ENCODE data around the gene HLA-A. TPM values are rescaled to one million over a fixed set of nuclear protein-coding genes. Genes with fewer than 3 reads are reported as not detected.
A peak's percentile ranks its signal among the peaks of the same experiment; 100 is the strongest.

HLA-A gene
- total RNA-seq, 3 donors from 2014 or later (not counting 1 experiment from before 2014, with no cell fraction given) = 2,088 to 2,855 (median 2,731) TPM

DNA sequence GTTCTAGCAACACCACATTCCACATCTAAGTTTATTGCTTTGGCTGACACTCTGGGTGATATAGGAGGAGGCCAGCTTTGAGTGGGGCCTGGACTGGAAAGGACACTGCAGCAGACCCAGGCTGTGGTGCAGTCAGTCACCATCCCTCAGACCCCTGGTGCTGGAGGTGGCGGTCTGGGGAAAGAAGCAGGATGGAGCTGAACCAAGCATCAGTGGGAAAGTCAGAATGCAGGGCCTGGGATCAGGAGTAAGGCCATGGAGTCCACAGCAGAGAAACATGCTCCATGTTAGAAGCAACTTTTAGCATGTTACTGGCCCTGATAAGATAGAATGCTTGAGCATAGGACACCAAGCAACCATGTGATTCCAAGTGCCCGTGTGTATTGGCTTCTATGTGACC is 5.9 kb downstream of the HLA-A start:
- H3K36me3 Mint-ChIP-seq = peaks cover 34% of the 10 kb centered on the region
- no peak for TF ChIP-seq CTCF (IDR thresholded peaks at IDR 0.05)
- Histone ChIP-seq H3K9me3 (ENCODE audit: control insufficient read depth, insufficient read depth, low read length) (no peaks in the 10 kb centered on the region), H3K27me3 (ENCODE audit: control insufficient read depth, insufficient read depth, low read length) (no peaks in the 10 kb centered on the region), H3K4me1 (ENCODE audit: control insufficient read depth, insufficient read depth, low read length) (peaks cover 38% of the 10 kb centered on the region), H3K27ac (ENCODE audit: low read length) (no peak overlapping the region), H3K36me3 (ENCODE audit: control insufficient read depth, insufficient read depth, low read length) (peaks cover 46% of the 10 kb centered on the region), H3K4me3 (ENCODE audit: low read length) (no peak overlapping the region)
- peaks cover 75 to 78% of the 10 kb centered on the region in 2 donors for H3K4me1 Mint-ChIP-seq
- H3K27ac Mint-ChIP-seq = peak overlapping the region; percentile 89 to 100
- H3K4me3 Mint-ChIP-seq = peak overlapping the region; percentile 99
- no peaks in the 10 kb centered on the region for H3K9me3 Mint-ChIP-seq
- H3K27me3 Mint-ChIP-seq (ENCODE audit: low read depth in 2 of 2) = no peaks in the 10 kb centered on the region
- intact Hi-C loops (cut with micrococcal nuclease) = loop anchor here (1.0 to 10.0 kb wide), 2 partner anchors 56 to 223 kb away; partner anchors contain the start of gene HLA-F
- 57% methylated on average over 2 of the region's 2 CpGs for WGBS (ENCODE audit: insufficient coverage)
- DNase-seq (no peak), ATAC-seq (peak; percentile 4 to 13 (median 5))

- Mint-ChIP-seq H3K4me1 (peaks cover 62 to 66% of the 10 kb centered on the region in 2 donors), H3K4me3 (peak overlapping the region; percentile 70), H3K27ac (peak overlapping the region; percentile 89 to 100), H3K36me3 (peaks cover 26% of the 10 kb centered on the region), H3K9me3 (no peaks in the 10 kb centered on the region), H3K27me3 (ENCODE audit: low read depth in 2 of 2) (no peaks in the 10 kb centered on the region)
- Histone ChIP-seq H3K9me3 (ENCODE audit: control insufficient read depth, insufficient read depth, low read length) (no peaks in the 10 kb centered on the region), H3K4me1 (ENCODE audit: control insufficient read depth, insufficient read depth, low read length) (peaks cover 27% of the 10 kb centered on the region), H3K4me3 (ENCODE audit: low read length) (no peak overlapping the region), H3K27me3 (ENCODE audit: control insufficient read depth, insufficient read depth, low read length) (no peaks in the 10 kb centered on the region), H3K27ac (ENCODE audit: low read length) (no peak overlapping the region), H3K36me3 (ENCODE audit: control insufficient read depth, insufficient read depth, low read length) (peaks cover 36% of the 10 kb centered on the region)
- DNase-seq (peak in 1 of 2 donors; percentile 29), ATAC-seq (peak in 1 of 3 donors; percentile 8)
- 77% methylated on average over 7 of the region's 7 CpGs for WGBS (ENCODE audit: insufficient coverage)
- TF ChIP-seq CTCF (IDR thresholded peaks at IDR 0.05) = no peak
- intact Hi-C loops (cut with micrococcal nuclease) = loop anchor here (10.0 kb wide), 1 partner anchor 225 kb away; the partner anchor contains the start of gene HLA-F
These were observed 7.6 kb downstream of the HLA-A start for GRCh38 chr6:29949934-29950333.

DNA sequence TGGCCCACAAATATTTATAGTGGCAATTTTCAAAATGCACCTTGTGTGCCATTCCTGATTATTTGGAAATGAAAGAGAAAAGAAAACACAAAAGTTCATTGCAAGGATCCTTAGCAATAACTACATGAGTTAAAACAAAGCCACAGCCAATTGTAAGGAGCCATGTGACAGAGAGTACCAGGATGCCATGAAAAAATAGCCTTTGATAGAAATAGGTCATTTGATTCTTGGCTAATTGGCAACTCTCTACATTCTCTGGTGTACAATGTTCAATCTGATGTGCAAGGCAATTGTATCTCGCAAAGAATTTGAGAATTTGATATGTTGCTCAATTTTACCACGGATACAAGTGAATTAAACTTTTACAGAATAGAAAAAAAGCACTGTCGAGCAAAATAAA is 9.6 kb downstream of the HLA-A start:
- WGBS (ENCODE audit: insufficient coverage) = no CpG with 5 or more reads among the region's 3 CpGs
- no peak overlapping the region for H3K27ac ChIP-seq (ENCODE audit: low read length)
- peaks cover 11% of the 10 kb centered on the region for H3K4me1 ChIP-seq (ENCODE audit: control insufficient read depth, insufficient read depth, low read length)
- H3K4me3 ChIP-seq (ENCODE audit: low read length) = no peak overlapping the region
- Mint-ChIP-seq H3K27me3 (ENCODE audit: low read depth in 2 of 2) (no peaks in the 10 kb centered on the region), H3K4me3 (peak overlapping the region; percentile 28), H3K4me1 (peaks cover 47% of the 10 kb centered on the region in 2 donors), H3K9me3 (no peaks in the 10 kb centered on the region), H3K36me3 (peaks cover 9% of the 10 kb centered on the region), H3K27ac (peak overlapping the region in 1 of 2 donors; percentile 21)
- ATAC-seq (no peak), DNase-seq (no peak)
- H3K9me3 ChIP-seq (ENCODE audit: control insufficient read depth, insufficient read depth, low read length) = no peaks in the 10 kb centered on the region
- H3K36me3 ChIP-seq (ENCODE audit: control insufficient read depth, insufficient read depth, low read length) = peaks cover 22% of the 10 kb centered on the region
- no peaks in the 10 kb centered on the region for H3K27me3 ChIP-seq (ENCODE audit: control insufficient read depth, insufficient read depth, low read length)
- intact Hi-C loops (cut with micrococcal nuclease) = no loop called here
- no peak for TF ChIP-seq CTCF (IDR thresholded peaks at IDR 0.05)

DNA sequence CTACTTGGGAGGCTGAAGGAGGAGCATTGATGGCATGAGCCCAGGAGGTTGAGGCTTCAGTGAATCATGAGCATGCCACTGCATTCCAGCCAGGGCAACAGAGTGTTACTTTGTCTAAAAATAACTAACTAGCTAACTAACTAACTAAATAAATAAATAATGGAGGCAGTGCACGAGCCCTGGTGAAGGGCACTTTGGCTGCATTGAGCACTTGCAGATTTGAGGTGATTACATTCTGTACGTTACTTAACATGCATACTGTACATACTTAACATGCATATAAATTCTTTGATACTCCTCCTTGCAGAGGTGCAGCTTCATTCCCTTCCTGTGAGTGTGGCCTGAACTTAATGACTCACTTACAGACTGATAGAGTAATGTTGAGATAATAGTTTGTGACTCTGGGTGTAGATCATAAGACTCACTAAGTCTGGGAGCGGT is 10.7 kb downstream of the HLA-A start:
- H3K27me3 ChIP-seq (ENCODE audit: control insufficient read depth, insufficient read depth, low read length) = no peaks in the 10 kb centered on the region
- H3K27ac Mint-ChIP-seq = no peak overlapping the region
- ATAC-seq (no peak), DNase-seq (no peak)
- WGBS (ENCODE audit: insufficient coverage) = 76% methylated on average over 3 of the region's 3 CpGs
- H3K27me3 Mint-ChIP-seq (ENCODE audit: low read depth in 2 of 2) = no peaks in the 10 kb centered on the region
- H3K4me1 ChIP-seq (ENCODE audit: control insufficient read depth, insufficient read depth, low read length) = peaks cover 3% of the 10 kb centered on the region
- no peak overlapping the region for H3K4me3 Mint-ChIP-seq
- H3K36me3 Mint-ChIP-seq = peaks cover 6% of the 10 kb centered on the region
- no peaks in the 10 kb centered on the region for H3K9me3 ChIP-seq (ENCODE audit: control insufficient read depth, insufficient read depth, low read length)
- H3K9me3 Mint-ChIP-seq = no peaks in the 10 kb centered on the region
- intact Hi-C loops (cut with micrococcal nuclease) = no loop called here
- peaks cover 35 to 36% of the 10 kb centered on the region in 2 donors for H3K4me1 Mint-ChIP-seq
- no peak overlapping the region for H3K4me3 ChIP-seq (ENCODE audit: low read length)
- peaks cover 16% of the 10 kb centered on the region for H3K36me3 ChIP-seq (ENCODE audit: control insufficient read depth, insufficient read depth, low read length)
- H3K27ac ChIP-seq (ENCODE audit: low read length) = no peak overlapping the region
- no peak for TF ChIP-seq CTCF (IDR thresholded peaks at IDR 0.05)
